T-helper 2 cell (primary cell): Measurements from ENCODE around the gene ARL3.
"Not testable (repeated sequence)": the region's sequence is repeated elsewhere in the genome, so short reads cannot be mapped to it uniquely, and the experiment has no call there.

ENCODE experiments used
- DNase-seq, 5 experiments: peaks; one replicate each; pipeline versions ENCODE4 v3.0.0 to v3.0.0-alpha.2; 2012 to 2022

Gene ARL3

GRCh38 chr10:102735065-102735562 lies 20.9 kb upstream of the ARL3 start:
- no peak for DNase-seq

GRCh38 chr10:102732661-102733060 lies 18.5 kb upstream of the ARL3 start:
- no peak for DNase-seq

- no peak for DNase-seq
These were observed 17.1 kb upstream of the ARL3 start for GRCh38 chr10:102731222-102731800.

- DNase-seq: peak in 4 of 5 experiments; percentile 13 to 55 (median 15)
These were observed 15.1 kb upstream of the ARL3 start for GRCh38 chr10:102729029-102730026.

- no peak for DNase-seq
These were observed 13.0 kb upstream of the ARL3 start for GRCh38 chr10:102727037-102727818.

DNA sequence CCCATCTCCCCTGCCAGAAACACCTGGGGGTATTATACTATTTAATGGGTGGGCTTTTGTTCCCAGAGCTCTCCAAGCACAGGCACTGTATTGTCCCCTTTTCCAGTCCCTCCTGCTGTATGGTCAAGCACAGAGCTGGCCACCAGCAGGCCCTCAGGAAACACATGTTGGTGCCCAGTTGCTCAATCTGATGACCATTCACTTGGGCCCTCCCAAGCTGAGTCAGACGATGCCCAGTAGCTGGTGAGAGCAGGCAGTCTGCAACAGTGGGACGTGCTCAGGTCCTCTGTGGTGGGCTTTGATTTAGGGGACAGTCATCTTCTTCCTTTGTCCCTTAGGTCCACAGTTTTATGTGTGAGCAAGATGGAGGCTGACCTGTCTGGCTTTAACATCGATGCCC lies 12.1 kb upstream of the ARL3 start:
- no peak for DNase-seq

GRCh38 chr10:102723989-102724388 lies 9.8 kb upstream of the ARL3 start:
- DNase-seq: no peak

DNA sequence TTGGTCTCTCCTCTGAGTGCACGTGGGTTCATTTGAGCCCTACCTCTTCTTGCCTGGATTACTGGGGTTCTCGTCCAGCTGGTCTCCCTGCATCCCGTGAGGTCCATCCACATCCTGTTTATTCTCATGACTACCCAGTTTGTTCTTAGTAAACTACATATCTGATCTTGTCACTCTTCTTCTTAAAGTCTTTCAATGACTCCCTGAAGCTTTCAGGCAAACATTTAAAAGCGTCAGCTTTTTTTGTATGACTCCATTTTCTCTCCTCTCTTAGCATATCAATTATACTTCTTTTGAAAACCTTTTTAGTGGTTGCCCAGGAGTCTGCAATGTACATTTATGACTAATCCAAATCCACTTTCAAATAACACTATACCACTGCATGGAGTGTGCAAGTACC lies 7.8 kb upstream of the ARL3 start:
- peak in 1 of 5 experiments; percentile 63 for DNase-seq

DNA sequence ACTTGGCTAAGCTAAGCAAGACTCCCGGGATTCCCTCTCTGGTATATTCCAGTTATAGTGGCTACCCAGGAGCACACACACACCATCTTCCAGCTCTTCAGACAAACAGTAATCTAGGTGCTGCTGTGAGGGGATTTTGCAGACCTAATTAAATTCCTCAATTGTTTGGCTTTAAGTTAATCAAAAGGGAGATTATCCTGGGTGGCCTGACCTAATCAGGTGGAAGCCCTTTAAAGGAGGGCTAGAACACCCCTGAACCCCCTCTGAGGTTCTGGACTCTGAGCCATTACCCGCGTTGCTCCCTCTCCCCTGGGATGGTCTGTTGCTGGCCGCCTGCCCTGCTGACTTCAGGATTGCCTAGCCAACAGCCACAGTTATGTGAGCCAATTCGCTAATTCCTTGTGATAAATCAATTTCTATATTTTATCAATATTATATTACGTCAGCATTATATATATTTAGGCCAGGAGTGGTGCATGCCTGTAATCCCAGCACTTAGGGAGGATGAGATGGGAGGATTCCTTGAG lies 6.6 kb upstream of the ARL3 start:
- no peak for DNase-seq

DNA sequence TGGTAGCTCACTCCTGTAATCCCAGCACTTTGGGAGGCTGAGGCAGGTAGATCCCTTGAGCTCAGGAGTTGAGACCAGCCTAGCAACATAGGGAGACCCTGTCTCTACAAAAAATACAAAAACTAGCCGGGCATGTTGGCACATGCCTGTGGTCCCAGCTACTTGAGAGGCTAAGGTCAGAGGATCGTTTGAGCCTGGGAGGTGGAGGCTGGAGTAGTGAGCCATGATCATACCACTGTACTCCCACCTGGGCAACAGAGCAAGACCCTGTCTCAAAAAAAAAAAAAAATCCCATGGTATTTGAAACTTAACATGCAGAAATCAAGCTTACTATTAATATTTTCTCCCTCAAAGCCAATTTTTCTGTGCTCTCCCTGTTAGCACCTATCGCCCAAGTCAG lies 6.1 kb upstream of the ARL3 start:
- no peak for DNase-seq

DNA sequence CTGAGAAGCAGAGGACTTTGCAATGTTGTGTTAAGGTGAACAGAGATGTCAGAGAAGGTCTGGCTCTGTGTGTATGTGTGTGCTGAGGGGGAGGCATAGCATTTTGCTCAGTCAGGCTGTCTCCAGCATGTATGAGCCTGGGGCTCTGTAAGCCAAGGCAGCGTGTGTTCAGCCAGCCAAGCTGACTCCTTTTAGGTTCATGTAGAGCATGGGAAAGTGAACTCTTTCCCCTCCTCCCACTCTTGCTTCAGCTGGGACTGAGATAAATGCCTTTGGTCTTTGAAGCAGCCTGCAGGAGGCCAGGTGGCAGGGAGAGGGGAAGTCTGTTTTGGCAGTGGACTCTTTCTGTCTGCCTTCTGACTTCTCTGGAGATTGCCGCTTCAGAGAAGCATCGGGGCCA lies 4.0 kb upstream of the ARL3 start:
- no peak for DNase-seq

- DNase-seq: not testable (repeated sequence)
These were observed 2.8 kb upstream of the ARL3 start for GRCh38 chr10:102716900-102717565.

- peak in 1 of 5 experiments; percentile 28 for DNase-seq
These were observed 1.7 kb upstream of the ARL3 start for GRCh38 chr10:102715880-102716279.

- DNase-seq: peak in 4 of 5 experiments; percentile 16 to 70 (median 32)
These were observed 641 bp upstream of the ARL3 start, which contains the start of gene SFXN2 for GRCh38 chr10:102714621-102715455. Gene SFXN2, plus strand, starts transcription at chr10:102714636. Its CDS starts 12,001 bp downstream, at chr10:102726637.

DNA sequence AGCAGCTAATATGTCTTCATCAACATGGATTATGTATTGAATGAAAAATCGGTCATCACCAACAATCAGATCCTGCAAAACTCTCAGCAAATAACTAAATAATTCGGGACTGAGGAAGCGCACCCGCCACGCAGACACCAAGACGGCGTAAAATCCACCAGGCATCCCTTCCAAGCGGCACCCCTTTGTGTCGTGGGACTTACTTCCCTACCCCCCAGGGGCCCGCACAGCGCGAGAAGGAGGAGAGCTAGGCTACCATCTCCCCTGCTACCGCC lies 721 bp downstream of the ARL3 start:
- no peak for DNase-seq

DNA sequence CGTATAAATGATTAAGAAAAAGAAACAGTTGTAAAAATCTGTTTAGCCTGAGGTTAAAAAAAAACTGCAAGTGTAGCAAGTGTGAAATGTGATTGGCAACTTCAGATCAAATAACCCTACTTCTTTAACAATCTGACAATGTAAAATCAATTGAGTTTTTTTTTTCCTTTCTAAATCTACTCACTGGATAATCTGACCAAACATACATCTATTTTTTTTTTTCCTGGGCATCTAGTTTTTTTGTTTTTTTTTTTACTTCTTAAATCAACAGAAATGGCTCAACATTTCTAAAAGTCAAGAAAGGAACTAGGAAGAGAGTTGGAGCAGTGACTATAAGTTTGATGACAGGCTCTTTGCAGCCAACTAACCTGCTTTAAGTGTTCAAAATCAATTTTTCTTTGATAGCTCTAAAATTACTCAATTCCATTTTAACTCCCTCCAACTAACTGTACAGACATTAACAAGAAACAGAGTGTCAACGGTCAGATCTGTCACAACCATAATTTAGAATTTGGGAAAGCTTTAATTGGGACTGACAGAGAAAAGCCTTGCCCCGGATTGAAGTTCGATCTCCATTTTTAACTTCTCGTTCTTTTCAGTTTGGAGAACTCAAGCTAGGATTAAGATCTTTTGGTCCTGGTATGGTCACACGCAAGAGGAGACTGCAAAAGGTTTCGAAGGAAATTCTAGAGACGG lies 1.2 kb downstream of the ARL3 start:
- DNase-seq: no peak

GRCh38 chr10:102712089-102712488 lies 2.1 kb downstream of the ARL3 start:
- DNase-seq: peak in 1 of 5 experiments; percentile 25

GRCh38 chr10:102710609-102711008 lies 3.6 kb downstream of the ARL3 start:
- peak in 2 of 5 experiments; percentile 19 to 88 for DNase-seq

GRCh38 chr10:102705531-102705930 lies 8.7 kb downstream of the ARL3 start:
- no peak for DNase-seq

GRCh38 chr10:102704915-102705314 lies 9.3 kb downstream of the ARL3 start:
- no peak for DNase-seq

- no peak for DNase-seq
These were observed 11.5 kb downstream of the ARL3 start for GRCh38 chr10:102702742-102703141.
